OCI-M2 (cell line): ENCODE results near the gene FAM181A.

ENCODE experiments used
- DNase-seq: peaks from one replicate; lab custom pipeline; 2025; ENCODE audit not compliant: unreplicated experiment; lab: John Stamatoyannopoulos, UW

The FAM181A gene

GRCh38 chr14:93977171-93977570 is 50.0 kb downstream of the FAM181A start:
- no peak for DNase-seq

- no peak for DNase-seq
These were observed 50.8 kb downstream of the FAM181A start for GRCh38 chr14:93977790-93978581.

GRCh38 chr14:93978735-93979134 is 51.6 kb downstream of the FAM181A start:
- no peak for DNase-seq
